ENCODE data around the gene SUSD1.
A peak's percentile ranks its signal among the peaks of the same experiment; 100 is the strongest.

SUSD1 gene

DNA sequence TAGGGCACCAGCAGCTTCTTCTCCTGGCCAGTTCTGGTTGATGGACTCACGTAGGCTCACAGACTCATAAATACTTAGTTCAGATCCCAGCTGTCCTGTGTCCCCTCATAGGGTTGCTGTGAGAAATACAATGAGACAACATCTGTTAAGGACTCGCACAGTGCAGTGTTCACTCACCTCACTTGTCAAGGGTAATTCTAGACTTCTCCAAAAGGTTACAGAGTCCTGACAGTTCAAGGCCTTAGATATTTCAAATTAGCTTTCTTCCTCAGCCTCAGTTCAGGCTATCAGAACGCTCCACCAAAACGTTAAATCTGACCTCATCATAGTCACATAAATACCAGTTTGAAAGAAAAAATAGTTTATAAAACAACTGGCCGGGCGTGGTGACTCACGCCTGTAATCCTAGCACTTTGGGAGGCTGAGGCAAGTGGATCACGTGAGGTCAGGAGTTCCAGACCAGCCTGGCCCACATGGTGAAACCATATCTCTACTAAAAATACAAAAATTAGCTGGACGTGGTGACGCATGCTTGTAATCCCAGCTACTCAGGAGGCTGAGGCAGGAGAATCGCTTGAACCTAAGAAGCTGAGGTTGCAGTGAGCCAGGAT is 172.1 kb downstream of the SUSD1 start:
- peaks cover 40% of the 10 kb centered on the region for H3K4me1 Mint-ChIP-seq
- no peaks in the 10 kb centered on the region for H3K9me3 Mint-ChIP-seq
- H3K27ac Mint-ChIP-seq, result peak overlapping the region; percentile 77
- no peak overlapping the region for H3K4me3 Mint-ChIP-seq
- H3K27me3 Mint-ChIP-seq, result no peaks in the 10 kb centered on the region
- no peak for ATAC-seq
- no peaks in the 10 kb centered on the region for H3K36me3 Mint-ChIP-seq

- H3K9me3 Mint-ChIP-seq, result no peaks in the 10 kb centered on the region
- H3K27me3 Mint-ChIP-seq, result no peaks in the 10 kb centered on the region
- H3K4me1 Mint-ChIP-seq, result peaks cover 36% of the 10 kb centered on the region
- ATAC-seq, result no peak
- H3K27ac Mint-ChIP-seq, result peak overlapping the region; percentile 77
- H3K4me3 Mint-ChIP-seq, result no peak overlapping the region
- H3K36me3 Mint-ChIP-seq, result no peaks in the 10 kb centered on the region
These were observed 172.8 kb downstream of the SUSD1 start for GRCh38 chr9:112002131-112002846.

DNA sequence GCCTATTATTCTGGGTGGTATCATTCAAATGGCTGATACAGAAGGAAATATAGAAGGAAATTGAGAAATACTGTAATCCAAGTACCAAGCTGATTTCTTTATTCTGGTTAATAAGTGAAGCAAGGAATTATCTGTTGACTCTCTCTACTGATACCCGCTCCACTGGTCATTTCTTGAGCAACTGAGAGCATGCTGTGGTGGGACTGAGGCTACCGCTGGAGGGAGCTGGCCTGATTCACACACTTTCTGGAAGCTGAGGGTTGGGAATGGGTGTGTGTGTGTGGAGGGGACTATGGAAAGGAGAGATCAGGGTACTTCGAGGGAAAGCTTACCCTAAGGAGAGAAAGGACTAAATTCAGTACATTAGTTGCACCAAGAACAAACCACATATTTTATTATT is 174.4 kb downstream of the SUSD1 start:
- Mint-ChIP-seq H3K36me3 (no peaks in the 10 kb centered on the region), H3K27ac (no peak overlapping the region), H3K9me3 (no peaks in the 10 kb centered on the region), H3K4me1 (peaks cover 30% of the 10 kb centered on the region), H3K27me3 (no peaks in the 10 kb centered on the region), H3K4me3 (no peak overlapping the region)
- ATAC-seq, result no peak

GRCh38 chr9:111999319-111999718 is 175.8 kb downstream of the SUSD1 start:
- ATAC-seq, result no peak
- Mint-ChIP-seq H3K4me3 (no peak overlapping the region), H3K36me3 (no peaks in the 10 kb centered on the region), H3K27ac (no peak overlapping the region), H3K9me3 (no peaks in the 10 kb centered on the region), H3K27me3 (no peaks in the 10 kb centered on the region), H3K4me1 (peaks cover 26% of the 10 kb centered on the region)

DNA sequence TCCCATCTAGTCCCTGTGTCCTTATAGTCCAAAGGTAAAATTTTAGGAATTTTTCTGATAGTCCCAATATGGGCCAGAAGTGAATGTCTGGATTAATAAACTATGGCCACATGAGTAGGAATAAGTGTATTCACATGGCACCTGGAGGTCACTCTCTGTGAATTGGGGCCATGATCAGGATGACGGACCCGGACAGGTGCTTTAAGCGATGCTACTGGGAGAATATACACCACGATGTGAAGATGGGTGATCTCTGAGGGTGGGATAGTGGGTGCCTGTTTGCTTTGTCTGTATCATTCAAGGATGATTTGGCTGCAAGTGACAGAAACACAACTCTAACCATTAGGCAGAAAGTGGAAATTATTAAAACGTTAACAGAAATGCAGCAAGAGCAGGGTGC is 177.3 kb downstream of the SUSD1 start:
- H3K4me1 Mint-ChIP-seq, result peaks cover 24% of the 10 kb centered on the region
- no peak for ATAC-seq
- H3K27me3 Mint-ChIP-seq, result no peaks in the 10 kb centered on the region
- H3K4me3 Mint-ChIP-seq, result no peak overlapping the region
- peak overlapping the region; percentile 71 for H3K27ac Mint-ChIP-seq
- H3K36me3 Mint-ChIP-seq, result no peaks in the 10 kb centered on the region
- no peaks in the 10 kb centered on the region for H3K9me3 Mint-ChIP-seq

DNA sequence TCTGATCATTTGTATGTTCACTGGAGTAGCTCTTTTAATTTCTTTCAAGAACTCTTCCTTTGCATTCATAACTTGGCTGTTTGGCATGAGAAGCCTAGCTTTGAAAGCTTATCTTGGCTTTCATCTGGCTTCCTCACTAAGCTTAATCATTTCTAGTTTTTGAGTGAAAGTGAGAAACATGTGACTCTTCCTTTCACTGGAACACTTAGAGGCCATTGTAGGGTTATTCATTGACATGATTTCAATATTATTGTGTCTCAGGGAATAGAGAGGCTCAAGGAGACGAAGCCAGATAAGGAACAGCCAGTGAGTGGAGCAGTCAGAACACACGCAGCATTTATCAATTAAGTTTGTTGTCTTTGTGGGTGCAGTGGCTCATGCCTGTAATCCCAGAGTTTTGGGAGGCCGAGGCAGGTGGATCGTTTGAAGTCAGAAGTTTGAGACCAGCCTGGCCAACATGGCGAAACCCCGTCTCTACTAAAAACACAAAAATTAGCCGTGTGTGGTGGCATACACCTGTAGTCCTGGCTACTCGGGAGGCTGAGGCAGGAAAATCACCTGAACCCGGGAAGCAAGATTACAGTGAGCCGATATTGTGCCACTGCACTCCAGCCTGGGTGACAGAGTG is 180.2 kb downstream of the SUSD1 start:
- Mint-ChIP-seq H3K27me3 (no peaks in the 10 kb centered on the region), H3K27ac (peak overlapping the region; percentile 93), H3K4me3 (no peak overlapping the region), H3K4me1 (peaks cover 30% of the 10 kb centered on the region), H3K9me3 (no peaks in the 10 kb centered on the region), H3K36me3 (no peaks in the 10 kb centered on the region)
- ATAC-seq, result peak; percentile 73

- peak overlapping the region; percentile 93 for H3K27ac Mint-ChIP-seq
- no peak overlapping the region for H3K4me3 Mint-ChIP-seq
- ATAC-seq, result no peak
- peaks cover 32% of the 10 kb centered on the region for H3K4me1 Mint-ChIP-seq
- H3K36me3 Mint-ChIP-seq, result peaks cover 1% of the 10 kb centered on the region
- H3K9me3 Mint-ChIP-seq, result no peaks in the 10 kb centered on the region
- H3K27me3 Mint-ChIP-seq, result no peaks in the 10 kb centered on the region
These were observed 181.8 kb downstream of the SUSD1 start for GRCh38 chr9:111993319-111993718.

DNA sequence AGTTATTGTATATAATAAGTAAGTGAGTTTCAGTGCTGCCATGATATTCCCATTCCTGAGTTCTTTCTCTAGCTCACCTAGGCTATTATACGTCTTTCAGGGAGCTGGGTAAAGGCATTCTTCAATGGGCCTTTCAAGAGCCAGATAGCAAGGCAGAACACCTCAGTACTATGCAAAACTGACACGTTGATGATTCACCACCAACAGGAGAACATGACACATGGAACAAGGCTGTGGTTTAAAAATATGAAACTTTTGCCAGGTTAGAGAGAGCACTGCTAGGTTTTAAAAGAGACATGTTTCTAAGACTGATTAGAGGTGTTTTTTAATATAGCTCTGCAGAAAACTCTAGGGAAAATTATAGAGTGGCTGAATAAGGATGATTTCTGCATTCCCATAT is 182.6 kb downstream of the SUSD1 start:
- Mint-ChIP-seq H3K9me3 (no peaks in the 10 kb centered on the region), H3K4me3 (no peak overlapping the region), H3K4me1 (peaks cover 37% of the 10 kb centered on the region), H3K27ac (peak overlapping the region; percentile 93), H3K27me3 (no peaks in the 10 kb centered on the region), H3K36me3 (peaks cover 6% of the 10 kb centered on the region)
- ATAC-seq, result peak; percentile 93

GRCh38 chr9:111991179-111991578 is 183.9 kb downstream of the SUSD1 start:
- H3K27me3 Mint-ChIP-seq, result no peaks in the 10 kb centered on the region
- peak overlapping the region; percentile 93 for H3K27ac Mint-ChIP-seq
- no peak for ATAC-seq
- peaks cover 6% of the 10 kb centered on the region for H3K36me3 Mint-ChIP-seq
- H3K4me1 Mint-ChIP-seq, result peaks cover 48% of the 10 kb centered on the region
- no peaks in the 10 kb centered on the region for H3K9me3 Mint-ChIP-seq
- no peak overlapping the region for H3K4me3 Mint-ChIP-seq
